Brain microvascular endothelial cell (primary cell): Measurements from ENCODE around the gene DENND2A.

Source experiments
- DNase-seq: peaks from one replicate; pipeline ENCODE4 v3.0.0-alpha.2; 2020
- H3K27ac ChIP-seq: fragments of 250-450 bp; sonication (Bioruptor Pico); 2 replicates; pipeline ENCODE4 v1.5.1; 2020; ENCODE audit warnings: mild to moderate bottlenecking, moderate library complexity
- H3K27me3 ChIP-seq: fragments of 250-450 bp; sonication (Bioruptor Pico); replicated peaks from 2 replicates; pipeline ENCODE4 v1.5.1; 2020; ENCODE audit warnings: mild to moderate bottlenecking
- H3K36me3 ChIP-seq: fragments of 250-450 bp; sonication (Bioruptor Pico); replicated peaks from 2 replicates; pipeline ENCODE4 v1.5.1; 2020; ENCODE audit warnings: mild to moderate bottlenecking
- H3K4me3 ChIP-seq: 2 replicates; pipeline ENCODE4 v1.5.1; 2011; ENCODE audit warnings: low read depth, mild to moderate bottlenecking, control low read depth, low read length, moderate library complexity
- CTCF ChIP-seq: IDR thresholded peaks from 2 replicates; pipeline ENCODE4 v1.5.1; 2011; ENCODE audit warnings: low read depth, mild to moderate bottlenecking, moderate library complexity, low read length, control low read depth, inconsistent platforms; ENCODE audit errors: missing control alignments
- in situ Hi-C: cut with HindIII; loops from 2 replicates; pipeline ENCODE4 v1.10.0; 2017; ENCODE audit warnings: low sequenced_read_pairs, low pct_ligation_motif_present

Gene DENND2A

GRCh38 chr7:140484951-140485499 lies 155.6 kb downstream of the DENND2A start:
- no peak for TF ChIP-seq CTCF
- no peaks in the 10 kb centered on the region for H3K36me3 ChIP-seq
- DNase-seq = no peak
- no peak overlapping the region for H3K27ac ChIP-seq
- no peaks in the 10 kb centered on the region for H3K27me3 ChIP-seq
- no peak overlapping the region for H3K4me3 ChIP-seq
- in situ Hi-C loops = no loop called here

- H3K36me3 ChIP-seq = no peaks in the 10 kb centered on the region
- no peak overlapping the region for H3K4me3 ChIP-seq
- no peak overlapping the region for H3K27ac ChIP-seq
- in situ Hi-C loops = no loop called here
- no peak for DNase-seq
- H3K27me3 ChIP-seq = no peaks in the 10 kb centered on the region
- no peak for TF ChIP-seq CTCF
These were observed 156.1 kb downstream of the DENND2A start for GRCh38 chr7:140484479-140484878.

GRCh38 chr7:140479739-140480084 lies 160.9 kb downstream of the DENND2A start:
- no peak for TF ChIP-seq CTCF
- Histone ChIP-seq H3K27ac (peak overlapping the region; percentile 49), H3K27me3 (no peaks in the 10 kb centered on the region), H3K36me3 (no peaks in the 10 kb centered on the region), H3K4me3 (peak overlapping the region; percentile 81)
- in situ Hi-C loops = no loop called here
- no peak for DNase-seq

- peak; percentile 86 for DNase-seq
- peak within 1 kb of the TSS; percentile 49 for H3K27ac ChIP-seq
- peak within 1 kb of the TSS; percentile 81 for H3K4me3 ChIP-seq
- TF ChIP-seq CTCF = no peak
- in situ Hi-C loops = no loop called here
- H3K36me3 ChIP-seq = no peaks in the 10 kb centered on the region
- no peaks in the 10 kb centered on the region for H3K27me3 ChIP-seq
These were observed 161.4 kb downstream of the DENND2A start, which contains the start of gene MKRN1 for GRCh38 chr7:140479062-140479738. Gene MKRN1, minus strand, starts transcription at chr7:140479505. Its CDS starts 161 bp downstream, at chr7:140479344.

GRCh38 chr7:140478246-140479061 lies 162.2 kb downstream of the DENND2A start:
- DNase-seq = peak; percentile 22
- Histone ChIP-seq H3K36me3 (no peaks in the 10 kb centered on the region), H3K4me3 (peak overlapping the region; percentile 81), H3K27ac (peak overlapping the region; percentile 49), H3K27me3 (no peaks in the 10 kb centered on the region)
- in situ Hi-C loops = no loop called here
- no peak for TF ChIP-seq CTCF
